GM18502 (cell line): ENCODE results near the gene CCS.
"Not testable (repeated sequence)": the region's sequence is repeated elsewhere in the genome, so short reads cannot be mapped to it uniquely, and the experiment has no call there.

Experiments
- ATAC-seq: cut with Tn5 transposase; IDR thresholded peaks from one replicate; pipeline ENCODE4 v1.9.1; 2021; ENCODE audit warnings: mild to moderate bottlenecking; ENCODE audit not compliant: unreplicated experiment, poor library complexity

CCS gene

DNA sequence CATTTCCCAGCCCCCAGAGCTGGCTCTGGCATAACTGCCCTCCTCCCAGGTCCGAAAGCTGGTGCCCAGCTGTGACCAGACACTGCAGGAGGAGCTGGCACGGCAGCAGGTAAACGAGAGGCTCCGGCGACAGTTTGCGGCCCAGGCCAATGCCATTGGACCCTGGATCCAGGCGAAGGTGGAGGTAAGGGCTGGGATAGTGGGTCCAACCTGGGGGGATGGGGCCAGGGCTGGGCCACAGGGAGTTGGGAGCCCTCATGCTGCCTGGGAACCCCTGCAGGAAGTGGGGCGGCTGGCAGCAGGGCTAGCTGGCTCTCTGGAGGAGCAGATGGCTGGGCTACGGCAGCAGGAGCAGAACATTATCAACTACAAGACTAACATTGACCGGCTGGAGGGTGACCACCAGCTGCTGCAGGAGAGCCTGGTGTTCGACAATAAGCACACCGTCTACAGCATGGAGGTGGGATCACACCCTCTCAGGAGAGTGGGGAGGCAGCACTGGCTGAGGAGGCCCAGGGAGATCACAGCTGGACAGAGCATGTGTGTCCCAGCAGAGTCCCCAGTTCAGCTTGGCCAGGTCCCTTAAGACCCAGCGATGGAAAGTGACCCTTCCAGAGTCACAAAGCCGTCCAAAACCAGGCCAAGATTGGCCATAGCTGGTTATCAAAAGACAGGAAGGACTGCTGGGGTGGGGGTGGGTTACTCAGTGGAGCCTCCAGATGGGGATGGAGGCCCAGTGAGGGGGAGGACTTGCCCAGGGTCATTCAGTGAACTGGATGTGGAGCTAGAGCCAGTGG lies 31.6 kb upstream of the CCS start:
- ATAC-seq: no peak

- ATAC-seq: no peak
Observed at GRCh38 chr11:66561975-66562248, 31.1 kb upstream of the CCS start.

DNA sequence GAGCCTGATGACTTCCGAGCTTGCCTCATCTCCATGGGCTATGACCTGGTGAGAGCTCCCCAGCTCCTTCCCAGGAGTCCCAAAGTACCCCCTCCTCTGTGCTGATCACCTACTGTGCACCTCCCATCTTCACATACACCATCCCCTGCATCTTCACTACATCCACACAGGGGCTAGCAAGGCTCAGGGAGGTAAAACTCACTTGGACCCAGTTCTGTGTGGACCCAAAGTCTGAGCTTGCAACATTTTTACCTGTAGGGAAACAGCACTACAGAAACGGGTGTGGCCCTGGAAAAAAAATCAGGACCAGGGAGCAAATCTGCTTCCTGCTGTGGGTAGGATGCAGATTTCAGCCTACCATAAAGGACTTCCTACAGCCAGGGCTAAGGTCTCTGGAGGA lies 30.7 kb upstream of the CCS start:
- no peak for ATAC-seq

GRCh38 chr11:66562907-66563583 lies 29.9 kb upstream of the CCS start:
- no peak for ATAC-seq

GRCh38 chr11:66563832-66564231 lies 29.2 kb upstream of the CCS start:
- ATAC-seq: no peak

DNA sequence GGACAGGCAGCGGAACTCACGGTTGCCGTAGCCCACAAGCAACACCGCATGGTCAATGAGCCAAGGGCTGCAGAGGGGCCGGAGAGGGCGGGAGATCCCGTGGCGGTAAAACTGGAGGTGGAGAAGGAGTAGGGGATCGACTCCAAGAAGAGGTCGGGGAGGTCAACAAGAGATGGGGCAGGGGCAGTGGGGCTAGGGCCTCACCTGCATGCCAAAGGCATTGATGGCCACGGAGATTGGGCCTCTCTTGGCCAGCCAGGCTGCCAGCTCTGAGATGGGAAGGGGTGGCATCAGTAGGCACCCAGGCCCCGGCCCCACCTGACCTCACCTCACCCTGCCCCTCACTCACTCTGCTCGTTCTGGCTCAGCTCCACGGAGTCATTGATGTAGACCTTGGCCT lies 28.4 kb upstream of the CCS start:
- ATAC-seq: no peak

- ATAC-seq: no peak
Observed at GRCh38 chr11:66564984-66565383, 28.0 kb upstream of the CCS start.

DNA sequence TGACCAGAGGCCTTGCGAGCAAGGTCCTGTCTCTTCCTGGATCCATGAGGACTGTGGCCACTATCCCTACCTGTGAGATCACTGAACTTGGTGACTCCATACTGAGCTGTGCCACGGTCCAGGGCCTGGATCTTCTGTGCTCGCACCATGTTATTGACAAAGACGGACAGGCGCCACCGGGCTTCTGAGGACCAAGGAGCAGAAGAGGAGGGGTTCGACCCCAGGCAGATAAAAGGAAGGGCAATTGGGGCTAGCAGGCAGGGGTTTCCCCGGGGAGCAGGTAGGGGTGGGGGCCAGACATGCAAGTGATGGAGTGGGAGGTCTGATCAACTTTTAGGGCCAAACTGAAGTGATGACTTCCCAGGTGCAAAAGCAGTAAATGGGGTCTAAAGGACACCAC lies 26.8 kb upstream of the CCS start:
- no peak for ATAC-seq

- ATAC-seq: no peak
Observed at GRCh38 chr11:66567787-66568123, 25.2 kb upstream of the CCS start.

GRCh38 chr11:66568124-66568916 lies 24.7 kb upstream of the CCS start, which contains the start of gene CTSF:
TSS of gene CTSF (minus strand) at chr11:66568606. CDS start at chr11:66568486, 120 bp downstream.
- no peak for ATAC-seq

GRCh38 chr11:66569076-66569475 lies 23.9 kb upstream of the CCS start:
- no peak for ATAC-seq

DNA sequence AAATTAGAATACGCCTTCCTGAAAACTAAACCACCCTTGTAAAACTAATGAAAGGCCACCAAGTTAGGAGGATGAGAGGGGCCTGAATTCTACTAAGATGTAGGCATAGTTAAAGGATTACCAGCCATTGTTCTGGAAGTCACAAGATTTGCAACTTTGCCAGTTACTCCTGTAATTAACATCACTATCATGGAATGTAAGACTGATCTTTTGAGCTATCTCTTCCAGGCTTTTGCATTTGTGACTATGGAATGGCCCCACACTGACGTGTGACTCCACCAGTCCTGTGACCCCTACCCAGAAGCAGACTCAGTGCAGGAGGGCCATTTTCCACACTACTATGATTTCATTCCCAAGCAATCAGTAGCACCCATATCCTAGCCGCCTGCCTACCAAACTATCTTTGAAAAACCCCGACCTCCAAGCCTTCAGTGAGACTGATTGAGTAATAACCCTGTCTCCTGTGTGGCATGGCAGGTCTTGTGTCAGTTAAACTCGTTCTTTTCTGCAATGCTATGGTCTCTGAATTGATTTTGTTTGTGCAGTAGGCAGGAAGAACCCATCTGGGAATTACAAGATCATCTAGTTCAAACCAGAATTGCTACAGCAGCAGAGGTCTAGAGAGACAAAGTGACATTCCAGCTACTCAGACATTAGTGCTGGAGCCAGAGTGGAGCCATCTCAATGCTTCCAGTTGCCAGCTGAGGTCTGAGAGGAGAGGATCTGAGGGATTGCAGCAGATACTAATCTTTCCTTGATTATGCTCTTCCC lies 22.7 kb upstream of the CCS start:
- ATAC-seq: no peak

DNA sequence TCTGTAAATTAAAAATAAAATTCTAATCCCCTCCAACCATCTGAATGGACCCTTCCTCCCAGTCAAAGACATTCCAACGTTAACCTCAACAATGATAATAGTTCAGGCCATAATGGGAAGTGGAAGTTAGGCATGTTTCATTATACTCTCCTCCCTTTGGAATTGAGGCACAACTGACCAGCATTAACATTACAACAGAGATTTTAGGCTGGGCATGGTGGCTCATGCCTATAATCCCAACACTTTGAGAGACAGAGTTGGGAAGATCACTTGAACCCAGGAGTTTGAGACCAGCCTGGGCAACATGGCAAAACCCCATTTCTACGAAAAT lies 22.2 kb upstream of the CCS start:
- no peak for ATAC-seq

GRCh38 chr11:66579017-66579606 lies 13.9 kb upstream of the CCS start:
- no peak for ATAC-seq

GRCh38 chr11:66580803-66581202 lies 12.2 kb upstream of the CCS start:
- ATAC-seq: no peak

- ATAC-seq: no peak
Observed at GRCh38 chr11:66581261-66581660, 11.7 kb upstream of the CCS start.

GRCh38 chr11:66582565-66583147 lies 10.3 kb upstream of the CCS start:
- not testable (repeated sequence) for ATAC-seq

DNA sequence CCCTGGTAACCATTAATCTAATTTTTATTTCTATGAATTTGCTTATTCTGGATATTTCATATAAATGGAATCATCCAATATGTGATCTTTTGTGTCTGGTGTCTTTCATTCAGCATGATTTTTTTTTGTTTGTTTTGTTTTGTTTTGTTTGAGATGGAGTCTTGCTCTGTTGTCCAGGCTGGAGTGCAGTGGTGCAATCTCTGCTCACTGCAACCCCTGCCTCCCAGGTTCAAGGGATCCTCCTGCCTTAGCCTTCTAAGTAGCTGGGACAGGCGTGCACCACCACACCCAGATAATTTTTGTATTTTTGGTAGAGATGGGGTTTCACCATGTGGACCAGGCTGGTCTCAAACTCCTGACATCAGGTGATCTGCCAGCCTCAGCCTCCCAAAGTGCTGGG lies 7.5 kb upstream of the CCS start:
- ATAC-seq: not testable (repeated sequence)

- ATAC-seq: no peak
Observed at GRCh38 chr11:66586136-66586535, 6.8 kb upstream of the CCS start.

DNA sequence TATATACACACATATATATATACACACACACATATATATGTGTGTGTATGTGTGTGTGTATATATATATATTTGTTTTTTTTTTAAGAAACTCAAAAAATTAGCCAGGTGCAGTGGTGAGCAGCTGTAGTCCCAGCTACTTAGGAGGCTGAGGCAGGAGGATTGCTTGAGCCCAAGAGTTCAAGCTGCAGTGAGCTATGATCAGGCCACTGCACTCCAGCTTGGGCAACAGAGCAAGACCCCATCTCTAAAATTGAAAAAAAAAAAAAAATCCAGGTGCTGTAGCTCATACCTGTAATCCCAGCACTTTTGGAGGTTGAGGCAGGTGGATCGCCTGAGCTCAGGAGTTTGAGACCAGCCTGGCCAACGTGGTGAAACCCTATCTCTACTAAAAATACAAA lies 3.7 kb upstream of the CCS start:
- not testable (repeated sequence) for ATAC-seq
